Naive thymus-derived CD4-positive, alpha-beta T cell (primary cell): ENCODE results near the gene CDH23. TPM values are rescaled to one million over a fixed set of nuclear protein-coding genes. Genes with fewer than 3 reads are reported as not detected.

Experiments
- ATAC-seq: fragments of 150-1000 bp; cut with Tn5 transposase; 2 replicates; pipeline ENCODE4 v1.10.0; 2021; ENCODE audit warnings: mild to moderate bottlenecking, moderate library complexity
- CTCF ChIA-PET: fragments of 350-600 bp; sonication (Branson Sonifier 250); formaldehyde crosslinking; loops from one replicate; lab custom pipeline; 2021; ENCODE audit warnings: antibody characterized with exemption; lab: Charles Lee
- POLR2A ChIA-PET: fragments of 350-600 bp; sonication (Branson Sonifier 250); formaldehyde crosslinking; loops from one replicate; lab custom pipeline; 2021; ENCODE audit warnings: antibody characterized with exemption, inconsistent platforms; lab: Charles Lee
- DNase-seq, 9 donors: peaks; one replicate each; pipeline versions ENCODE4 v3.0.0 to v3.0.0-alpha.2; 2020 to 2022; ENCODE audit warnings: mixed read lengths in 1 of 9
- H3K27ac ChIP-seq: one replicate; pipeline ENCODE4 v1.7.0; 2013; ENCODE audit warnings: mild to moderate bottlenecking, low read depth, low read length, moderate library complexity
- H3K27me3 ChIP-seq, 2 donors: one replicate each; pipeline ENCODE4 v1.7.0; 2013; ENCODE audit warnings: low read length in 2 of 2, mild to moderate bottlenecking in 2 of 2, moderate library complexity in 2 of 2; ENCODE audit not compliant: control insufficient read depth in 2 of 2, insufficient read depth in 2 of 2
- H3K36me3 ChIP-seq, 3 experiments: 1 replicate in 2 of 3; 2 replicates in 1 of 3; pipeline ENCODE4 v1.7.0; 2013; ENCODE audit warnings: low read length in 3 of 3, mild to moderate bottlenecking in 3 of 3, moderate library complexity in 1 of 3; ENCODE audit not compliant: insufficient read depth in 3 of 3, control insufficient read depth in 2 of 3
- H3K4me1 ChIP-seq, 2 donors: one replicate each; pipeline ENCODE4 v1.7.0; 2013; ENCODE audit warnings: low read length in 2 of 2, mild to moderate bottlenecking in 2 of 2, moderate library complexity in 1 of 2; ENCODE audit not compliant: control insufficient read depth in 2 of 2, insufficient read depth in 2 of 2
- H3K4me3 ChIP-seq: 2 replicates; pipeline ENCODE4 v1.7.0; 2013; ENCODE audit warnings: mild to moderate bottlenecking, low read length
- H3K9me3 ChIP-seq, 3 experiments: 1 replicate in 2 of 3; 2 replicates in 1 of 3; pipeline ENCODE4 v1.7.0; 2013; ENCODE audit warnings: low read length in 3 of 3; ENCODE audit not compliant: control insufficient read depth in 2 of 3
- H3K27ac Mint-ChIP-seq, 9 donors: one replicate each; pipeline ENCODE4 v1.8.0; 2020 to 2022; ENCODE audit warnings: mixed read lengths in 9 of 9, mild to moderate bottlenecking in 8 of 9, moderate library complexity in 5 of 9, inconsistent platforms in 2 of 9
- H3K27me3 Mint-ChIP-seq, 5 donors: one replicate each; pipeline ENCODE4 v1.8.0; 2021 to 2022; ENCODE audit warnings: mixed read lengths in 5 of 5, mild to moderate bottlenecking in 1 of 5
- H3K36me3 Mint-ChIP-seq, 5 donors: one replicate each; pipeline ENCODE4 v1.8.0; 2020 to 2022; ENCODE audit warnings: mixed read lengths in 5 of 5, mild to moderate bottlenecking in 3 of 5, inconsistent platforms in 1 of 5
- H3K4me1 Mint-ChIP-seq, 7 donors: one replicate each; pipeline ENCODE4 v1.8.0; 2020 to 2022; ENCODE audit warnings: mixed read lengths in 7 of 7, mild to moderate bottlenecking in 3 of 7, inconsistent platforms in 1 of 7
- H3K4me3 Mint-ChIP-seq, 10 donors: one replicate each; pipeline ENCODE4 v1.8.0; 2020 to 2022; ENCODE audit warnings: mild to moderate bottlenecking in 10 of 10, mixed read lengths in 10 of 10, moderate library complexity in 6 of 10, inconsistent platforms in 2 of 10
- H3K9me3 Mint-ChIP-seq, 11 donors: one replicate each; pipeline ENCODE4 v1.8.0; 2020 to 2022; ENCODE audit warnings: mixed read lengths in 11 of 11, mild to moderate bottlenecking in 4 of 11, inconsistent platforms in 1 of 11, moderate library complexity in 1 of 11
- intact Hi-C, 2 donors: fragments of 100-400 bp; cut with micrococcal nuclease; formaldehyde crosslinking; loops; one replicate each; pipeline ENCODE4 v1.15.1; 2023
- polyA plus RNA-seq, 2 donors: library from polyadenylated mRNA; unstranded; fragments of 300-500 nt; fragmentation: Illumina TruSeq; gene quantifications; one replicate each; pipeline ENCODE4 v1.2.3, GENCODE V29; 2021
- total RNA-seq, 6 experiments: library from RNA in 5 of 6; stranded (reverse) in 5 of 6; gene quantifications; 1 replicate in 5 of 6; 2 replicates in 1 of 6; pipeline ENCODE4 v1.2.3 and lab custom pipeline; 2021 to 2026

Gene CDH23
- total and polyA plus RNA-seq, 7 experiments from 2014 or later = 1.1 to 18.3 (median 7.9) TPM

- POLR2A ChIA-PET = no interaction called here
- no peak for ATAC-seq
- CTCF ChIA-PET = no interaction called here
Measured at GRCh38 chr10:71801361-71801760, 404.6 kb downstream of the CDH23 start.

GRCh38 chr10:71802235-71802634 lies 405.5 kb downstream of the CDH23 start:
- Mint-ChIP-seq H3K9me3 (peaks cover 0 to 2% (median 0%) of the 10 kb centered on the region in 11 donors), H3K27ac (no peak overlapping the region), H3K27me3 (peaks cover 0 to 6% (median 0%) of the 10 kb centered on the region in 5 donors), H3K4me1 (peaks cover 5 to 15% (median 6%) of the 10 kb centered on the region in 7 donors), H3K36me3 (peaks cover 0 to 5% (median 4%) of the 10 kb centered on the region in 5 donors), H3K4me3 (no peak overlapping the region)
- ATAC-seq (no peak), DNase-seq (no peak)
- H3K4me3 ChIP-seq = no peak overlapping the region
- intact Hi-C loops = no loop called here
- H3K27ac ChIP-seq = no peak overlapping the region
- no peaks in the 10 kb centered on the region for H3K9me3 ChIP-seq
- H3K4me1 ChIP-seq = no peaks in the 10 kb centered on the region
- H3K27me3 ChIP-seq = no peaks in the 10 kb centered on the region
- ChIA-PET CTCF (no interaction called here), POLR2A (no interaction called here)
- H3K36me3 ChIP-seq = no peaks in the 10 kb centered on the region

More at GRCh38 chr10:71801361-71801760, 404.6 kb downstream of the CDH23 start:
- Histone ChIP-seq H3K27me3 (no peaks in the 10 kb centered on the region), H3K9me3 (no peaks in the 10 kb centered on the region), H3K4me3 (no peak overlapping the region), H3K4me1 (no peaks in the 10 kb centered on the region), H3K27ac (no peak overlapping the region), H3K36me3 (no peaks in the 10 kb centered on the region)
- intact Hi-C loops = no loop called here
- peaks cover 0 to 6% (median 0%) of the 10 kb centered on the region in 5 donors for H3K27me3 Mint-ChIP-seq
- H3K36me3 Mint-ChIP-seq = peaks cover 0 to 8% (median 0%) of the 10 kb centered on the region in 5 donors
- H3K4me3 Mint-ChIP-seq = no peak overlapping the region
- H3K27ac Mint-ChIP-seq = no peak overlapping the region
- H3K4me1 Mint-ChIP-seq = peaks cover 9 to 24% (median 15%) of the 10 kb centered on the region in 7 donors
- no peak for DNase-seq
- peaks cover 0 to 2% (median 0%) of the 10 kb centered on the region in 11 donors for H3K9me3 Mint-ChIP-seq

GRCh38 chr10:71802715-71803488 lies 406.2 kb downstream of the CDH23 start:
- Mint-ChIP-seq H3K4me3 (no peak overlapping the region), H3K9me3 (peaks cover 0 to 2% (median 0%) of the 10 kb centered on the region in 11 donors), H3K27me3 (peaks cover 0 to 6% (median 0%) of the 10 kb centered on the region in 5 donors), H3K4me1 (peaks cover 0 to 11% (median 2%) of the 10 kb centered on the region in 7 donors), H3K36me3 (peaks cover 0 to 5% (median 5%) of the 10 kb centered on the region in 5 donors), H3K27ac (no peak overlapping the region)
- Histone ChIP-seq H3K27ac (no peak overlapping the region), H3K27me3 (no peaks in the 10 kb centered on the region), H3K4me3 (no peak overlapping the region), H3K4me1 (no peaks in the 10 kb centered on the region), H3K36me3 (no peaks in the 10 kb centered on the region), H3K9me3 (no peaks in the 10 kb centered on the region)
- ChIA-PET CTCF (no interaction called here), POLR2A (no interaction called here)
- DNase-seq = no peak
- no peak for ATAC-seq
- intact Hi-C loops = no loop called here

- Mint-ChIP-seq H3K9me3 (peaks cover 0 to 2% (median 0%) of the 10 kb centered on the region in 11 donors), H3K36me3 (peaks cover 0 to 10% (median 5%) of the 10 kb centered on the region in 5 donors), H3K27me3 (peaks cover 0 to 6% (median 0%) of the 10 kb centered on the region in 5 donors), H3K4me1 (peaks cover 0 to 15% (median 2%) of the 10 kb centered on the region in 7 donors), H3K4me3 (no peak overlapping the region), H3K27ac (peak overlapping the region in 2 of 9 donors; percentile 12 to 23)
- H3K27me3 ChIP-seq = no peaks in the 10 kb centered on the region
- no peaks in the 10 kb centered on the region for H3K36me3 ChIP-seq
- ChIA-PET CTCF (no interaction called here), POLR2A (no interaction called here)
- no peaks in the 10 kb centered on the region for H3K4me1 ChIP-seq
- ATAC-seq (peak; percentile 29), DNase-seq (no peak)
- intact Hi-C loops = no loop called here
- no peaks in the 10 kb centered on the region for H3K9me3 ChIP-seq
- no peak overlapping the region for H3K27ac ChIP-seq
- H3K4me3 ChIP-seq = no peak overlapping the region
Measured at GRCh38 chr10:71804077-71804476, 407.4 kb downstream of the CDH23 start.

GRCh38 chr10:71805776-71806703 lies 409.3 kb downstream of the CDH23 start:
- CTCF ChIA-PET = interaction anchor here (1.3 kb wide), 1 partner anchor 491 kb away, joined by 3 read pairs; no protein-coding TSS in a partner anchor
- ATAC-seq (peak; percentile 65), DNase-seq (no peak)
- H3K4me1 Mint-ChIP-seq = peaks cover 0 to 15% (median 2%) of the 10 kb centered on the region in 7 donors
- Histone ChIP-seq H3K4me3 (no peak overlapping the region), H3K9me3 (no peaks in the 10 kb centered on the region), H3K27ac (no peak overlapping the region), H3K27me3 (no peaks in the 10 kb centered on the region), H3K4me1 (no peaks in the 10 kb centered on the region), H3K36me3 (no peaks in the 10 kb centered on the region)
- H3K4me3 Mint-ChIP-seq = no peak overlapping the region
- peaks cover 0 to 2% (median 0%) of the 10 kb centered on the region in 11 donors for H3K9me3 Mint-ChIP-seq
- POLR2A ChIA-PET = no interaction called here
- intact Hi-C loops = no loop called here
- H3K36me3 Mint-ChIP-seq = peaks cover 0 to 10% (median 5%) of the 10 kb centered on the region in 5 donors
- peaks cover 0 to 6% (median 0%) of the 10 kb centered on the region in 5 donors for H3K27me3 Mint-ChIP-seq
- H3K27ac Mint-ChIP-seq = no peak overlapping the region

- POLR2A ChIA-PET = no interaction called here
Measured at GRCh38 chr10:71806704-71807556, 410.2 kb downstream of the CDH23 start.

More at GRCh38 chr10:71806704-71807556, 410.2 kb downstream of the CDH23 start:
- Mint-ChIP-seq H3K9me3 (peaks cover 0 to 2% (median 0%) of the 10 kb centered on the region in 11 donors), H3K4me1 (peaks cover 0 to 15% (median 2%) of the 10 kb centered on the region in 7 donors), H3K27me3 (peaks cover 0 to 6% (median 0%) of the 10 kb centered on the region in 5 donors), H3K4me3 (no peak overlapping the region), H3K27ac (no peak overlapping the region), H3K36me3 (peaks cover 0 to 6% (median 5%) of the 10 kb centered on the region in 5 donors)
- DNase-seq (no peak), ATAC-seq (no peak)
- no peak overlapping the region for H3K27ac ChIP-seq
- H3K36me3 ChIP-seq = no peaks in the 10 kb centered on the region
- no peaks in the 10 kb centered on the region for H3K27me3 ChIP-seq
- H3K4me3 ChIP-seq = no peak overlapping the region
- intact Hi-C loops = no loop called here
- no peaks in the 10 kb centered on the region for H3K9me3 ChIP-seq
- CTCF ChIA-PET = no interaction called here
- no peaks in the 10 kb centered on the region for H3K4me1 ChIP-seq
